Measurements from ENCODE around the gene HELQ.
"Not testable (repeated sequence)": the region's sequence is repeated elsewhere in the genome, so short reads cannot be mapped to it uniquely, and the experiment has no call there.

Gene HELQ

DNA sequence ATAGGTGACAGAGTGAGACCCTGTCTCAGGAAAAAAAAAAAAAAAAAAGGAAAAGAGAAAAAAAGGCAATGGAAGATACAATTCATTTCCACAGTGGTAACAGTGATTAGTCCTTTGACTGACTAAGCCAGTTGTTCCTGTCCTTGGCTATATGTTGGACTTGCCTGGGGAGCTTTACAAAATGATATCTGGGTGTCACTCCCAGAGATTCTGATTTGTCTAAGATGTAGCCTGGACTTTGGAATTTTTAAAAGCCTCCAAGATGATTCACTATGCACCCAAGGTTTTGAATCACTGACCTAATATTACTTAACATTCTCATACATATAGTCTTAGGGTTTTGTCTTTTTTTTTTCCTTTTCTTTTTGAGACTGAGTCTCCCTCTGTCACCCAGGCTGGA, 16.9 kb downstream of the HELQ start:
- DNase-seq = no peak

DNA sequence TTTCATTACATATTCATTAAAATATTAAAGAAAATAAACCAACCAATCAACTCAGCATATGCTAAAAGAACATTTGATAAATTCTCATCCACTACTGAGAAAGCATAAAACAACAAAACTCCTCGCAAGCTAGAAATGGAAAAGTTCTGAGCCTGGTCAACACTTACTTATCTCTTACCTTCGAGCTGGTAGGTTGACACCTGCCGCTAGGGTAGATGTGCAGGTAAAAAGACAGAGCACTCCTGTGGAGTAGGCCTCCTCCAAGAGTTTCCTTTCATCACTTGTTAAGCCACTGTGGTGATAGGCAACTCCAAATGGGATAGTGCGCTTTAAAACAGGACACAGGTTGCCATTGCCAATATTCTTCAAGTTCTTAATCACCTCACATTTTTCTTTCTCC, 18.9 kb downstream of the HELQ start:
- no peak for DNase-seq

DNA sequence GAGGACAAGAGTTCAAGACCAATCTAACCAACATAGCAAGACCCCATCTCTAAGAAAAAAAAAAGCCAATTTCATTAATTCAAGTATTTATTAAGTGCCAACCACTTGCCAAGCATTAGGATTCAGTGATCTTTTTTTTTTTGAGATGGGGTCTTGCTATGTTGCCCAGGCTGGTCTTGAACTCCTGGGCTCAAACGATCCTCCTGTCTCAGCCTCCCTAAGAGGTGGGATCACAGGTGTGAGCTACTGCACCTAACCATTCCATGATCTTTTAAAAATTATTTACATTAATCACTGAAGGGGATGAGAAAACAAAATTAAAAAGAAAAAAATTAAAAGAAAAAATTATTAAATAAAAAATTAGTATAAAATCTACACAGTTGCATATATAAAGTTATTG, 24.4 kb downstream of the HELQ start:
- DNase-seq = no peak

DNA sequence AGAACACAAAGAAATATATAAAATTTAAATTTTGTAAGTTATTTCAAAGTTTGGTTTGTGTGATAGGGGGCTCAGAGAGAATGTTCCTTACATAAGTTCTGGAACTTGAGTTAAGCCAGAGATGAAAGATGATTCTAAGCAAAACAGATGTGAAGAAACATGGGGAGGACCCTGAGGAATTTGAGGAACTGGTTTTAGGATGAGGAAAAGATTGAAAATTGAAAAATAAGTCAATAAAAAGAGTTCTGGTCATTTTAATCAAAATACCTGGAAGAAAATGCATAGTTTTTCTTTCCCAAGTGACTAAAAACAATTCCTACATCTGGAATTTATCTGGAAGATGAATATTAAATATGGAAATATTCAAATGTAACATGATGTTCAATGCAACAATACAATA, 37.4 kb downstream of the HELQ start:
- no peak for DNase-seq

DNA sequence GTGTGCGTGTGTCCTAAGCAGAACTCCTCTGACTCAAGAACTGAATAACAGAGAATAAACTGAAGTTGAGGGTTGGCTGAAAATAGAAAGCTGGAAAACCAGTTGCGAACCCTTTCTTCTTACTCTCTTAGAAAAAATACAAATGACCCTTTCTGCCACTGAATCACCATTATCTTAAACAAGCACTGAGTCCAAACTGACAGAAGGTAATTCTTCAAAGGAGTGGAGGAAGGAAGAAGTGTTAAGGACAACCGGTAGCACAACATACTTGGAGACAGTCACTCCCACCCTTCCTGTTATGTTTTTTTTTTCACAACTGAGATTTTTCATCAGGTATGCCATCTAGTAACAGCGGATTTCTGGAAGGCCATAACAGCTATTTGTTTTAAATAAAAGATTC, 38.1 kb downstream of the HELQ start:
- DNase-seq = no peak

DNA sequence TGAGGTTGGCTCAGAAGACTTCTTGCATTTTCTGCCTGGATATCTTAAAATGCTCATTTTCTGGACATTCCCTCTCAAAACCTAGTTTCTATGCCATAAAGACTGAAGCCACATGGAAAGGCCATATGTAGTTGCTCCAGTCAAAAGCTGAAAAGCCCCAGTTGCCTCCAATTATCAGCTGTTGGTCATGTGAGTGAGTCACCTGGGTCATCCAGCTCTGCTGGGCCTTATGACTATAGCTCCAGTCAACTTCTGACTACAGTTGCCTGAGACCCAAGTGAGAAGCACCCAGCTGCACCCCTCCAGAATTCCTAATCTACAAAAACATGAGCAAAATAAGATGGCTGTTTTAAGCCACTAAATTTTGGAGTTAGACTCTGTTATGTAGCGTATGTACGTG, 41.9 kb downstream of the HELQ start:
- DNase-seq = no peak

DNA sequence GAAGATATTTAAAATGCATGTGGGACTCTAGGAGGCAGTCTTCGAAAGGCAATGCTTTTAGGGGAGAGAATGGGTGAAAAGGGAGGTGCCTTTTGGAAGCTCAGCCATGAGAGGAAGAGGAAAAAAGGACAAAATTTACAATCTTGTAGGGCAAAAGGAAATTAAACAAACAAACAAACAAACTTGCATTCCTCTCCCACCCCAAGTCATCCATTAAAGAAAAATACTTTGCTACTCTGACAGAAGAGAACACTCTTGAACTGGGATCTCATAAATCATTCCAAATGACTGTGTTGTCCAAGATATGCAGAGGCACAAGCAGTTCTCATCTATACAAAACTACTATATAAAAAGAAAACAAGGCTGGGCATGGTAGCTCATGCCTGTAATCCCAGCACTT, 46.7 kb downstream of the HELQ start:
- no peak for DNase-seq

DNA sequence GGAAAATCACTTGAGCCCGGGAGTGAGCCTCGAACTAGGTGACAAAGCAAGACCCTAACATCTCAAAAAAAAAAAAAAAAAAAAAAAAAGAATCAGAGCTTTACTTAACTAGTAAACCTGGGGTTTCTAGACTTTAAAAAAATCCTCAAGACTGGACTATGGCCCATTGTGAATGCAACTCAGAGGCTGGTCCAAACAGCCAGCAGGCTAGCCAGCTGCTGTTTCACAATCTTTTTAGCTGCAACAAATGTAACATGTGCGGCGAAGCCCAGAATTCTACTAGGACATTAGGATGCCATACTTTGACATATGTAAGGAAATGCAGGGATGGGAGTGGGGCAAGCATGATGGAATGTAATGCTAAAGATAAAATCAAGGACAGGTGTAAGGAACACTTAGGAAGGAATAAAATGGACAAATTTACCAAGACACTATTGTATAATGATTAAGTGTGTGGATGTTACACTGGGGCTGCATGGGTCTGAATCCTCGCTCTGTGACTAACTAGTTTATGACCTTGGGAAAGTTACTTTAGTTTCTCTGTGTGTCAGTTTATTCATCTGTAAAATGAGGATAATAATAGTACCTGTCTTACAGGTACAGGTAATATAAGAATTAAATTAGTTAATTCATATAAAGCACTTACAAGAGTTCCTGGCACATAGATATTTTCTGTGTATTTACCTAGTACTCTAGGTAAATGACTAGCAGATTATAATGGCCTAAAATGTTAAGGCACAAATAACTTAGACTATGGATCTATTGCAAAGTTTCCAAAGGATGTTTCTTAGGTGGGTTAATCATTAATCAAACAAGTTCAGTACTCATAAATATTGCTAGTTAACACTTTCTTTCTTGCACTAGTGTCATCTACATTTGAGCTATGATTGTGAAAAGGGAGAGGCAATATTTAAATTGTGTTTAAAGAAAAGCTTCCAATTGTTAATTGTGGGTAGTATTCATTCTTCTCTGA, 49.5 kb downstream of the HELQ start:
- no peak for DNase-seq

DNA sequence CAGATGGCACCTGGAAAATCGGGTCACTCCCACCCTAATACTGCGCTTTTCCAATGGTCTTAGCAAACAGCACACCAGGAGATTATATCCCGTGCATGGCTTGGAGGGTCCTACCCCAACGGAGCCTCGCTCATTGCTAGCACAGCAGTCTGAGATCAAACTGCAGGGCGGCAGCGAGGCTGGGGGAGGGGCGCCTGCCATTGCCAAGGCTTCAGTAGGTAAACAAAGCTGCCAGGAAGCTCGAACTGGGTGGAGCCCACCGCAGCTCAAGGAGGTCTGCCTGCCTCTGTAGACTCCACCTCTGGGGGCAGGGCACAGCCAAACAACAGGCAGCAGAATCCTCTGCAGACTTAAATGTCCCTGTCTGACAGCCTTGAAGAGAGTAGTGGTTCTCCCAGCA, 57.5 kb downstream of the HELQ start:
- not testable (repeated sequence) for DNase-seq

DNA sequence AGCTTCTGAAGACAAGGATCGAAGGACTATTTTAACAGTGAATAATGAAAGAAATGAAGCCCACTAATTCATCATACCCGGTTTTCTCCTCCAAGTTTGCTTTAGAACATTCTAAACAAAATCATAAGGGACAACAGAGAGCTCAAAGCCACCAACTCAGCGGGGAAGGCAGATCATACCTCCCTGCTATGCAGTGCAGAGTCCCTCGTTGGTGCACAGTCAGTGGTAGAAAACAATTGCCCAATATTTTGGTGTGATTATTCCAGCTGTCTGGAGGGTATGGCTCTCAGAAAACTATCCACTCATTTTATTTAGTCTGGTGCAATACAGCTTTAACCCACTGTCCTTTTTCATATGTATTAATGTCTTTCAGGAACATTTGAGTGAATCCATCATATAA, 61.7 kb downstream of the HELQ start:
- DNase-seq = no peak

DNA sequence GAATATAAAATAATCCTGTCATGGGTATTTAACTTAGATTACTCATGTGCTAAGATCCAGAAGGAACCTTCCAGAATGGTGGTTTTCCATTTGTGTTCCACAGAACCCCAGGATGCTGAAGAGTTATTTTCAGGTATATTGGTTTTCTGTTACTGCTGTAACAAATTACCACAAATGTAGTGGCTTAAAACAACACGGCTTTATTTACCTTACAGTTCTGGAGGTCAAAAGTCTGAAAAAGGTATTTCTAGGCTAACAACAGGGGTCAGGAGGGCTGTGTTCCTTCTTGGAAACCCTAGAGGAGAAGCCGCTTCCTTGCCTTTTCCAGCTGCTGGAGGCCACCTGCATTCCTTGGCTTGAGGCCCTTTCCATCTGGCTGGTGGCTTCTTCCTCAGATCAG, 63.1 kb downstream of the HELQ start:
- DNase-seq = no peak

DNA sequence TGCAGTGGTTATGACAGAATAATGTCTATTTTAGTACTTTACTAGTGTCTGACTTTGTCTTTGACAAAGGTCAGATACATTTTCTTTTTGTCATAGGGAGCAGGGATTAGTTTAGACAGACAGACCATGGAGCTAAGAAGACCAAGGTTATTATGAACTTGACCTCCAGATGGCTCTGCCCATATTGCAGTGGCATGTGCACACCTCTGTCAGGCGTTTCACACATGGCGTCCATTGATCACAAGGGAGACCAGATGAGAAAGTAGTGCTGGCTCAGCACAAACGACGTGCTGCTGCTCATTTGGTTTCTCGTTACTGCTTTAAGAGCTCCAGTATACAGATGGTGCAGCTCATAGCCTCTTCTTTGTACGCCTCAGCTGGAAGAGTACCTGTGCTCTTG, 64.7 kb downstream of the HELQ start:
- no peak for DNase-seq

DNA sequence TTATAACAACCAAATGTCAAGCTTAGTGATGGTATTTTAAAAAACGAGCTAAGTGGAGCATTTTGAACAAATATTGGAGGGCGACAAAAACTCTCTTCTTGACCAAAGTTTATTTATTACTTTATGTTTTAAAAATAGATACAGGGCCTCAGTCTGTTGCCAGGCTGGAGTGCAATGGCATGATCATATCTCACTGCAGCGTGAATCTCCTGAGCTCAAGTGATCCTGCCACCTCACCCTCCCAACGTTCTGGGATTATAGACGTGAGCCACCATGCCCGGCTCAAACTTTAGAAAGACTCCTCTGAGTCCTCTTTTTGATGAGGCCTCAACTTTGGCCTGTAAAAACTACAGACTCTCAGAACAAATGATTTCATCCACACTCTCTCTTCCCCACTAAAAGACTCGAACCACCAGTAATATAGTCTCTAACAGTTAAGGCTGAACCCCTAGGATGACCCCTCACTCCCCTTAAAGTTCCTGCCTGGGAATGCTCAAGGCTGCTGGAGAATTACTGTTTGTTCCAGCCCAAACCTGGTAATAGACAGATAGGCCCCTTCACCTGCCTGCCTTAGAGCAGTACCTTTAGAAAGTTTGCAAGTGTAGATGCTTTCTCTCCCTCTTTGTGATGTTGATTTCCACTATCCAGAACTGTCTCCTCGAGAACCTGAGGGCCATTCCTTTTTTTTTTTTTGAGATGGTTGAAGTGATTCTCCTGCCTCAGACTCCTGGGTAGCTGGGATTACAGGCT, 65.7 kb downstream of the HELQ start:
- DNase-seq = no peak

DNA sequence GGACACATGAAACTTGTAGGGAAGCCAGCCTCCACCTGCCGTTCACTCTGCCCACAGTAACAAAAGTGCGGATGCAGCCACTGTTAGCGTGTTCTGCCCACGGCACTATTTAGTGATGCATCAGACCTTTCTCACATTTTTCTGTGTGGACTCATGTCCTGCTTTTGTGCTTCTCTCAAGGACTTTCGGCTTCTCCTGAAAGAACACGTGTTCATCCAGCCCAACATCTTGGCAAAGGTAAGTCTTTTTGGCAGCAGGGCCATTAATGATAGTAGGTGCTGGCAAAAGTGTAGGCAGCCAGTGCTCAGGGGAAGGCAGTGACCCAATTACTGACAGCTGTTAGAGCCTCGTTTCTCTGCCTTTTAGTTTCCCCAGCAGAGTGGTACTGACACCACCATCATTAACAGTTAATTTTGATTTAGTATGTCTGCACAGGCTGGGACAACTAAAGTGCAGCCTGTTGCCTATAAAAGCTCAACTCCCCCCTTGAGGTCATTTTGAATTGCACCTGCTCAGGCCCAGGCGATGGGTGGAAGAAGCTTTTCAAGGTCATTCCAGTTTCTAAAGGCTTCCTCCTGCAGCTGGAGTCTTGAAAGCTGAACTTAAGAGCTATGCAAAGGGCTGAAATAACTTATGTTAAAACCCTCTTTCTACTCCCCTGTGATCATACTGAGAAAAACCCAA, 66.4 kb downstream of the HELQ start:
- no peak for DNase-seq

DNA sequence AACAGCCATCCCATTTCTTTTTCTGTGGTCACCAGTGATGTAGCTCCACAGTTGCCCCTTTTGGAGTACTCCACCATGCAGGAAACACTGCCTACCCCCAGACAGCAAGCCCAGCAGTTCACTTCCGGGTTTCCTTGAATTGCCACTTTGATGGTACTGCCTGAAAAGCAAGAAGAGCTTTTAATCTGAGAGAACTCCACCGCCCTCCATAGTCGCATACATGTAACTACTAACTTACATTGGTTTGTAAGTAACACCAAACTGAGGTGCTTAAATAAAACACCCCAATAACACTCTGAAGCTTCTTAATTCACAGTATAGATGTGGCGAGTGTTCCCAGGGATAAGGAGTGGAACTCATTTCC, 67.3 kb downstream of the HELQ start:
- no peak for DNase-seq

DNA sequence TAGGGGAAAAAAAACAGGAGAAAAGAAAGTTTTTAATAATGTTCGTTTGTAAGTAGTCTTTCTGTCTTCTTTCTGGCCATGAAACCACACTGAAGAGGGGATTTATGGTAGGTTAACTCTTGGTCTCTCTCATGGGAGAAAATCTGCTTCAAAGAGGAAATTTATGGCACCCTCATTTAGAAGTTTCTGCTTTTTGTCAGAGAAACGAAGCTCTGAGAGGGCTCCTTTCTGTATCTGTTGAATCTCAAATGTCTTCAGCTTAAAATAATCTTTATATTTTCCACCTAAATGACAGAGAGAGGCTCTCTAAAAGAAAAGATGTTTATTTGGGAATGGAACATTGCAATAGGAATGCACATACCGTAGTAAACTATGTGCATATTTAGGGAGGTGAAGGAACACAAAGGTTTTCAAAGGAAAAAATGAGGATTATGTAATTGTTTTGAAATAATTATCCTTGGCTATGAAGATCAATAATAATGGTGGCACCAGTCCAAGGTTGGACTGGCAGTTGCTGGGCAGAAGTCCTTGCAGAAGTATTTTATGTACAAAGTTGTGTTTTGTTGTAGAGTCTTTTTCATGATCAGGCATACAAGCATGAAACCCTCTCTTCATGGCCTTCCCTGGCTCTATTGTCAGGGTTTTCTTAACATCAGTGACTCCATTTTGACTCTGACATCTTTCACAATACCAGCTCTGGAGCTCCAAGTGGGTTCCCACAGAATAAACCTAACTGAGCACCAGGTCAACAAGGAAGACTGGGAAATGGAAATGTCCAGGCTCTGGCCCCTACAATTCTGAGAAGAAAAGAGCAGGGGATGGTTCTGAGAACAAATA, 67.9 kb downstream of the HELQ start:
- no peak for DNase-seq

DNA sequence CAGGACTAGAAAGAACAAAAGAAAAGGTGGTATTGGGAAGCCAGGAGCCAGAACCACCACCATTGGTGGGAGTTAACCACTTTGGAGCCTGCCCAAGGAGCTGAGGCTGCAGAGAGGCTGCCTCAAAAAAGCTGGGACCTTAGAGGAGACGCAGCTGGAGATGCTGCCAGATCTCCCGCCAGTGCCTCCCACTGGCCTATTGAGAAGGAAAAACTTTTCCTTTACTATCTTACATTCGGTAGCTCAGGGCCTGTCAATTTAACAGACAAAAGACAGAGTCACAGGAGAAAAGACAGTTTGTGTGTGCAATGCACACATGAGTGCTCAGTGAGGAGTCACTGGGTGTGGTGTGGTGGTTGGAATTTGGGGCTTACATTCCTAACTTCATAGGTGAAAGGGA, 68.6 kb downstream of the HELQ start:
- no peak for DNase-seq

DNA sequence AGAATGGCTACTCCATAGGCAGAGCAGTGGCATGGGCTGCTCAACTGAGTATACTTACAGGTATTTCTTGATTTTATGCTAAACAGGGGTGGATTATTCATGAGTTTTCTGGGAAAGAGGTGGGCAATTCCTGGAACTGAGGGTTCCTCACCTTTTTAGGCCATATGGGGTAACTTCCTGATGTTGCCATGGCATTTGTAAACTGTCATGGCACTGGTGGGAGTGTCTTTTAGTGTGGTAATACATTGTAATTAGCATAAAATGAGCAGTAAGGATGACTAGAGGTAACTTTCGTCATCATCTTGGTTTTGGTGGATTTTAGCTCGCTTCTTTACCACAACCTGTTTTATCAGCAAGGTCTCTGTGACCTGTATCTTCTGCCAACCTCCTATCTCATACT, 72.8 kb downstream of the HELQ start:
- DNase-seq = no peak

DNA sequence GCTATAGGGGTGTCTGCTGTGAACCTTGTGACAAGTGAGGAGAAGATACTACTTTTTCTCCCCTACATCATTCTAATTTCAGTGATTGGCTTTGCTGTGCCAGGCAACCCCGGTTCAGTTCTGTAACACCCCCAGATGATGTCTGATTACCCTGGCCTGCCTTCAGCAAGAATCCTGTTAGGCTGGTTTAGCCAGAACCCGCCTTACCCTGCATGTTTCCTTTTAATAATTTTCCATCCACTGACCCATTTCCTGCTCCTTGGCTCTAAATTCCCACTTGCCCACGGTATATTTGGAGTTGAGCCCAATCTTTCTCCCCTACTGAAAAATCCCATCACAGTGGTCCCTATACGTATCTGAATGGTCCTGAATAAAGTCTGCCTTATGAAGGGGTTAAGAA, 74.5 kb downstream of the HELQ start:
- no peak for DNase-seq

DNA sequence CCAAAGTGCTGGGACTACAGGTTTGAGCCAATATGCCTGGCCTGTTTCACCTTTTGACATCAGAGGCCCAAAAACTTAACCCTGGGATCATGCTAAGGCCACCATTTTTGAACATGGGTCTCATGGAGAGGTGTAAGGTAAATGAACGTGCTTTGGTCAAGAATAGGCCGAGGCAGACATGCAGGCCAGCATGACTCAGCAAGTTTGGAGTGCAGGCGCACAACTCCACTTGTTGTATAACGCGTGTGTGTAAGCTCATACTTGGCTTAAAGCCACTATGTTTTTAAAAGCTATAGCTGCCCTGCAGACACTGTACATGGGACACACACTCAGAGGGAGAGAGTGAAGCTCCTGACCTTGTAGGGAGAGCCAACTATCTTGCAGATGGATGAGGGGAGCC, 77.2 kb downstream of the HELQ start:
- DNase-seq = no peak

DNA sequence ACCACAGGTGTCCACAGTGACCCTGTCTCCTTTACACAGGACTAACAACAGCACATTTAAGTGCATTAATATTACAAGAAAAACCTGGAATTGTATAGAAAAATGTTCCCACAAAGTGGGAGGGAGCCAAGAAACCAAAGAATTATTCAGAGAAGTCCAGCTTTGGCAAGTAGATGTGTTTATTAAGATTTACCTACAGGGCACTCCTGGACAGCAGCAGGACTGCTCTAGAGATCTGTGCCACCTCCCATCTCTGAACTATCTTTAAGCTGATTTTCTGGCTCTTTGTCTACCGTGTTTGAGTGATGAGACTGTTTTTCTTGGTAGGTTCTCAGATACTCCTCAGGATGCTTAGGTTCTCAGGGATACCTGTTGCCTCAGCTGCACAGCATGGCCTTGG, 82.7 kb downstream of the HELQ start:
- no peak for DNase-seq

DNA sequence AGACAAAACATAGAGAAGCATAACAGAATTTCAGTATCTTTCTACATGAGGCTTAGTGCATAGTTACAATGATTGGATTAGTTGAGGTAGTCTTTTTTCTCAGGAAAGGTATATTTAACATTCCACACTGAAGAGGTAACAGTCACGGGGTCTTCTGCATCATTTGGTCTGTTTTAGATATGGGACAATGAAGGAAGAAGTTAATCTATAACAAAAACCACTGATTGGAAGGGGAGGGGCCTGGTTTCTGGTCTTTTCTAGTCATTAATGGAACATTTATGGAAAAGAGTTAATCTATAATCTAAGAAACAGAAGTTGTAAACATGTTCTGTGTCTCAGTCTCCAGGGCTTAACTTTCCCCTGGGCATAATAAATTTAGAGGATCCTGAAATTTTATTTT, 83.7 kb downstream of the HELQ start:
- no peak for DNase-seq

DNA sequence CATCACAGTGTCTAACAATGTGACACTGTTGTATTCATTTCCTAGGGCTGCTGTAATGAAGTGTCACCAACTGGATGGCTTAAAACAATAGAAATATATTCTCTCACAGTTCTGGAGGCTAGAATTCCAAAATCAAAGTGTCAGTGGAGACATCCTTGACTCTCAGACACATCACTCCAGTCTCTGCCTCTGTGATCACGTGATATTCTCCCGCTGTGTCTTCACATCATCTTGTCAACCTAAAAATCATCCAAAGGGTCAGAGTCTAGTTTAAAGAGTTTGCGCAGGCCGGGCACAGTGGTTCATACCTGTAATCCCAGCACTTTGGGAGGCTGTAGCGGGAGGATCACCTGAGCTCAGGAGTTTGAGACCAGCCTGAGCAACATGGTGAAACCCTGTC, 84.4 kb downstream of the HELQ start:
- DNase-seq = no peak

Measured in activated CD8-positive, alpha-beta memory T cell treated with anti-CD3 and anti-CD28 coated beads, Interleukin-2, amount 50 U/mL, for 4 hours (primary cell).